ENCODE results near the gene ETHE1.
A peak's percentile ranks its signal among the peaks of the same experiment; 100 is the strongest.

The ETHE1 gene, protein sequence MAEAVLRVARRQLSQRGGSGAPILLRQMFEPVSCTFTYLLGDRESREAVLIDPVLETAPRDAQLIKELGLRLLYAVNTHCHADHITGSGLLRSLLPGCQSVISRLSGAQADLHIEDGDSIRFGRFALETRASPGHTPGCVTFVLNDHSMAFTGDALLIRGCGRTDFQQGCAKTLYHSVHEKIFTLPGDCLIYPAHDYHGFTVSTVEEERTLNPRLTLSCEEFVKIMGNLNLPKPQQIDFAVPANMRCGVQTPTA

DNA sequence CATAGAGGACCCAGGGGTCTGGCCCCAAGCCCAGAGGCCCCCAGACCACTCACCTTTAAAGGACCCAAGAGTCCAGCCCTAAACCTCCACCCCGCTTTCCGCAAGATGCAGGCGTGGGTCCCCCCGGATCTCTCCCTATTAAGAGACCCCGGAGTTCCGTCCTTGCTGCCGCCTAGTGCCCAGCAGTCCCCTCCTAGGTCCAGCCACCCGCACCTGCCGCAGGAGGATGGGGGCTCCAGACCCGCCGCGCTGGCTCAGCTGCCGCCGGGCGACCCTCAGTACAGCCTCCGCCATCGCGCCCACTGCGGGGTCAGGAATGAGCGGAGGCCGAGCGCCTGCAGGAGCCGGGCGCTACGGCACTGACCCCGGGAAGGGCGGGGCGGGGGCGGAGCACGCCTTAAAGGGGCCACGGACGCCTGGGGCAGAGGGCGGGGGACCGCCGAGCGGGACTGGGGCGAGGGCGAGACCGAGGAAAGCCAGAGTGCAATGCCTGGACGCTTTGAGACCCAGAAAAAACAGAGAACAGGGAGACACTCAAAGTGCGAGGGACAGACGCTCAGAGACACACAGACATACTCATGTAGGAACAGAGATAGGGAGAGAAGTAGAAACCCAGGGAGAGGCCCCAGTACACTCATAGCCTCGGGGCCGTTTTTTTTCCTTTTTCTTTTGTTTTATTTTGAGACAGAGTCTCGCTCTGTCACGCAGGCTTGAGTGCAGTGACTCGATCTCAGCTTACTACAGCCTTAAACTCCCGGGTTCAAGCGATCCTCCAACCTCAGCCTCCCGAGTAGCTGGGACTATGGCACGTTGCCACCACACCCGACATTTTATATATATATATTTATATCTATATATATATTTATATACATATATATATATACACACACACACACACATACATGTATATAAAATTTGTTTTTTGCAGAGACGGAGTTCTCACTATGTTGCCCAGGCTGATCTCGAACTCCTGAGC lies at the start of gene ETHE1:
Gene ETHE1, minus strand, starts transcription at position 318 of the 976 bp plus-strand sequence. Its CDS starts 24 bp downstream, at position 294.
- TF ChIP-seq, protein P1, sequence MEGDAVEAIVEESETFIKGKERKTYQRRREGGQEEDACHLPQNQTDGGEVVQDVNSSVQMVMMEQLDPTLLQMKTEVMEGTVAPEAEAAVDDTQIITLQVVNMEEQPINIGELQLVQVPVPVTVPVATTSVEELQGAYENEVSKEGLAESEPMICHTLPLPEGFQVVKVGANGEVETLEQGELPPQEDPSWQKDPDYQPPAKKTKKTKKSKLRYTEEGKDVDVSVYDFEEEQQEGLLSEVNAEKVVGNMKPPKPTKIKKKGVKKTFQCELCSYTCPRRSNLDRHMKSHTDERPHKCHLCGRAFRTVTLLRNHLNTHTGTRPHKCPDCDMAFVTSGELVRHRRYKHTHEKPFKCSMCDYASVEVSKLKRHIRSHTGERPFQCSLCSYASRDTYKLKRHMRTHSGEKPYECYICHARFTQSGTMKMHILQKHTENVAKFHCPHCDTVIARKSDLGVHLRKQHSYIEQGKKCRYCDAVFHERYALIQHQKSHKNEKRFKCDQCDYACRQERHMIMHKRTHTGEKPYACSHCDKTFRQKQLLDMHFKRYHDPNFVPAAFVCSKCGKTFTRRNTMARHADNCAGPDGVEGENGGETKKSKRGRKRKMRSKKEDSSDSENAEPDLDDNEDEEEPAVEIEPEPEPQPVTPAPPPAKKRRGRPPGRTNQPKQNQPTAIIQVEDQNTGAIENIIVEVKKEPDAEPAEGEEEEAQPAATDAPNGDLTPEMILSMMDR (IDR thresholded peaks at IDR 0.05; ENCODE audit: borderline replicate concordance, control extremely low read depth, extremely low read depth, insufficient read depth, missing control alignments): no peak
- DNase-seq (ENCODE audit: low spot score): peak; percentile 90
- in situ Hi-C loops (cut with MboI; ENCODE audit: low sequenced_read_pairs, unreplicated experiment): no loop called here

DNA sequence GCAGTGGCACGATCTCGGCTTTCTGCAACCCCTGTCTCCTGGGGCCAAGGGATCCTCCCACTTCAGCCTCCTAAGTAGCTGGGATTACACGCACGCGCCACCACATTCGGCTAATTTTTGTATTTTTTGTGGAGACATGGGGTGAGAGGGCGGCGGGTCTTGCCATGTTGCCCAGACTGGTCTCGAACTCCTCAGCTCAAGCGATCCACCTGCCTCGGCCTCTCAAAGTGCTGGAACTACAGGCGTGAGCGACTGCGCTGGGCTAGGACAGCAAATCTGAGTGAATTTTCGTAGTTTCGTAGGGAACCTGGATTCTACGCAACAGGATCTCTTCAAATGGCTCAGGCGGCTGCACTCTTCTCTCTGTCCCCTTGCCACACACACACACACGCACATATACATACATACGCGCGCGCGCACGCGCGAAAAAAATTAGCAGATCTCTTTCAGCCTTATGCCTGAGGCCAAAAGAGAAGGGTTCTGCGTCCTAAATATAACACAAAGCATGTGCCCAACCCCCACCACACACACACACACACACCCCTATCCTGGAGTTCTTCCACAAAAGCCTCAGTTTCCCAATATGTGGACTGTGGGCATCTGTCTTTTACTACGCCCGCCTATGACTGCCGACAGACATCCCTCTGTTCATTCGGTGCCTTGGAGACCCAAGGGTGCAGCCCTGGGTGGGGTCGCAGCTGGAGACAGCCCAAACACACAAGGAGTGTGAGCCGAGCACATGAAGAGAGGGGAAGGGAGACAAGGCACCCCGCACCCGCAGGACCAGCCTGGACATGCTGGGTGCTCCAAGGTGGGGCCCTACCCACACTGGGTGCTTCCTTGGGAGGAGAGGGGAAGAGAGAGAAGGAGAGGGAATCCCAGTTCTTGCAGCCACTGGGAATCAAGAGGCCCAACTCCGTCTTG lies 49.2 kb upstream of the ETHE1 start:
- no peak for DNase-seq (ENCODE audit: low spot score)
- TF ChIP-seq, protein P1 (IDR thresholded peaks at IDR 0.05; ENCODE audit: borderline replicate concordance, control extremely low read depth, extremely low read depth, insufficient read depth, missing control alignments): no peak
- in situ Hi-C loops (cut with MboI; ENCODE audit: low sequenced_read_pairs, unreplicated experiment): no loop called here

GRCh38 chr19:43575156-43575950 lies 48.4 kb upstream of the ETHE1 start, which contains the start of the genes PINLYP and XRCC1:
TSS of gene PINLYP (plus strand) at chr19:43575801. CDS start at chr19:43577192, 1,391 bp downstream.
TSS of gene XRCC1 (minus strand) at chr19:43575527. CDS start at chr19:43575458, 69 bp downstream.
- TF ChIP-seq, protein P1 (IDR thresholded peaks at IDR 0.05; ENCODE audit: borderline replicate concordance, control extremely low read depth, extremely low read depth, insufficient read depth, missing control alignments): no peak
- in situ Hi-C loops (cut with MboI; ENCODE audit: low sequenced_read_pairs, unreplicated experiment): no loop called here
- peak; percentile 99 for DNase-seq (ENCODE audit: low spot score)

DNA sequence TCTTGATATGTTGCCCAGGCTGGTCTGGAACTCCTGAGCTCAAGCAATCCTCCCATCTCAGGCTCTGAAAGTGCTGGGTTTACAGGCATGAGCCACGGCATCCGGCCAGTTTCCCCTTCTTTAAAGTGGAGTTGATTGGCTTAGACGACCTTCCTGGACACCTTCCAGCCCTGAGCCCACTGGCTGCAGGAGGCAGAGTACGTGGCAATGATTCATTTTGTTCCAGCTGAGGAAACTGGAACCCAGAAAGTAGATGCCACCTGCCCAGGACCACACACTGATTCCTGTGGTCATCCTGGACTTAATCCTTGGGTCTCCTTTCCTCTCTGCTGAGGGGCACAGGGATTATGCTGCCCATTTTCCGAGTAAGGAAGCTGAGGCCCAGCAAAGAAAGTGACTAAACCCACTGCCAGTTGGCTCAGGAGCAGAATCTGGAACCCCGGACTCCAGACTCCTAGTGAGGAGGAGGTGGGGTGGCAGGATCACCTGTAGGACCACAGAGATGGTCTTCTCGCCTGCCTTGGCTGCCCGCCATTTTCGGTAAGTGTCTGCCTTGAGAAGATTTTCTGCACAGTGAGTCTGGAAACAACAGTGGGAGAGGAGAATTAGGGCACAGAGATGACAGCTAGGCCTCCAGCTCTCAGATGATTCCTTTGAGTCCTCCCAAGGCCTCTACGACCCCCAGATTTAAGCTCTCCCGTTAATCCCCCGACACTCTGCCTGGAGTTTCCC lies 47.6 kb upstream of the ETHE1 start:
- in situ Hi-C loops (cut with MboI; ENCODE audit: low sequenced_read_pairs, unreplicated experiment): no loop called here
- DNase-seq (ENCODE audit: low spot score): no peak
- TF ChIP-seq, protein P1 (IDR thresholded peaks at IDR 0.05; ENCODE audit: borderline replicate concordance, control extremely low read depth, extremely low read depth, insufficient read depth, missing control alignments): no peak

- DNase-seq (ENCODE audit: low spot score): no peak
- TF ChIP-seq, protein P1 (IDR thresholded peaks at IDR 0.05; ENCODE audit: borderline replicate concordance, control extremely low read depth, extremely low read depth, insufficient read depth, missing control alignments): no peak
- in situ Hi-C loops (cut with MboI; ENCODE audit: low sequenced_read_pairs, unreplicated experiment): no loop called here
Measured at GRCh38 chr19:43572171-43572588, 45.2 kb upstream of the ETHE1 start.

All from GM13976 (cell line).